ENCODE data around the gene POP5.
A peak's percentile ranks its signal among the peaks of the same experiment; 100 is the strongest.

The POP5 gene

DNA sequence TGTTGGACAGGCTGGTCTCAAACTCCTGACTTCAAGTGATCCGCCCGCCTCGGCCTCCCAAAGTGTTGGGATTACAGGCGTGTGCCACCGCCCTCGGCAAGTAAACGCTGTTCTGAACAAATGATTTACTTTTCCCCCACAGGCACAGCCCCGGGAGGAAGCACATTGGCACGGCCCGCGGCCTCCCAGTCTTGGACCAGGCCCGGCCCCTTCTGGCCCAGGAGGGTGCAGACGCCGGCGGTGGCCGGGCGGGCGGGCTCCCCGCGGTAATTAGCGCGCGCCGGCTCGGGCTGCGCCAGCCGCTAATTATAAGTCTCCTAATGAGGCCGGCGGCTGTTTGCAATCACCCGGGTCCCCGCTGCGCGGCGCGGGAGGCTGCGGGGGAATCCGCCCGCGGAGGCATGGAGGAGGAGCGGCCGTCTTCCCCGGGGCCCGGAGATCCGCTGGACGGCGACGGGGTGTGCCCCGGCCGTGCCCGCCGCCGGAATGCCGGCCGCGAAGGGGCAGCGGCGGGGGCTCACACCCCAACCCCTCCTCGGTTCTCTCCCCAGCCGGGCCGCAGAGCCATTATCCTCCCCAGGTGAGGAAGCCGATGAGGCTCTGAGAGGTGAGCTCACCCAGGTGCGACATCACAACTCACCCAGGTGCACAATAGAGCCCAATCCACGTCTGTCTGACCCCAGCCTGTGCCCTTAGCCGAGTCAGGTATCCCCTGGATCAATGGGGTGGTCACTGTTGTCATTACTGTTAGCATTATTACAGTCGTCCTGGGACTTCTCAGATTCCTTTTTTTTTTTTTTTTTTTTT lies 3.3 kb upstream of the POP5 start:
- POLR2A ChIA-PET, result no interaction called here
- Histone ChIP-seq H3K36me3 (ENCODE audit: control insufficient read depth in 2 of 2, insufficient read depth in 1 of 2, low read length in 2 of 2) (peaks cover 0 to 6% of the 10 kb centered on the region in 2 experiments; a peak in 1 of 3 replicates), H3K4me1 (ENCODE audit: control insufficient read depth, insufficient read depth, low read length) (no peaks in the 10 kb centered on the region), H3K27ac (ENCODE audit: extremely low read depth, low read depth, low read length) (no peak overlapping the region), H3K4me3 (ENCODE audit: low read depth, low read length) (peak overlapping the region; percentile 6), H3K9me3 (ENCODE audit: control insufficient read depth, insufficient read depth, low read depth, low read length) (no peaks in the 10 kb centered on the region)
- CTCF ChIA-PET, result interaction anchor here (0.6 to 6.3 kb wide), 11 partner anchors 10 to 388 kb away, joined by 3 to 77 read pairs (median 3); no protein-coding TSS in a partner anchor
- TF ChIP-seq MEIS1 (CRISPR knock-in tag; IDR thresholded peaks at IDR 0.05; ENCODE audit: borderline replicate concordance) (no peak), SP3 (tag by site-specific recombination; IDR thresholded peaks at IDR 0.05) (no peak), ZNF596 (tag by site-specific recombination; IDR thresholded peaks at IDR 0.05) (peak; percentile 50; the same call in 1 of the 2 replicates), GLIS2 (tag by site-specific recombination; IDR thresholded peaks at IDR 0.05) (peak; percentile 75), ZNF169 (tag by site-specific recombination; IDR thresholded peaks at IDR 0.05) (no peak), ZNF600 (tag by site-specific recombination; IDR thresholded peaks at IDR 0.05) (peak; percentile 84), ZSCAN30 (tag by site-specific recombination; IDR thresholded peaks at IDR 0.05) (peak; percentile 72), KLF16 (tag by site-specific recombination; IDR thresholded peaks at IDR 0.05) (no peak), ZBTB20 (tag by site-specific recombination; IDR thresholded peaks at IDR 0.05) (peak; percentile 71), ZNF214 (tag by site-specific recombination; IDR thresholded peaks at IDR 0.05; ENCODE audit: borderline replicate concordance) (no peak), OVOL3 (tag by site-specific recombination; IDR thresholded peaks at IDR 0.05) (no peak), ZNF530 (tag by site-specific recombination; IDR thresholded peaks at IDR 0.05; ENCODE audit: low read depth) (no peak), ZNF426 (tag by site-specific recombination; IDR thresholded peaks at IDR 0.05) (no peak), GLIS1 (tag by site-specific recombination; IDR thresholded peaks at IDR 0.05) (peak; percentile 94), ZFHX2 (tag by site-specific recombination; conservative IDR thresholded peaks at IDR 0.05) (peak; percentile 77), ZNF544 (tag by site-specific recombination; IDR thresholded peaks at IDR 0.05) (no peak), ZNF341 (tag by site-specific recombination; IDR thresholded peaks at IDR 0.05; ENCODE audit: low read depth) (peak; percentile 94), ZNF24 (tag by site-specific recombination; IDR thresholded peaks at IDR 0.05) (peak; percentile 98), ZNF433 (tag by site-specific recombination; IDR thresholded peaks at IDR 0.05; ENCODE audit: low read depth) (no peak), KLF10 (tag by site-specific recombination; IDR thresholded peaks at IDR 0.05) (peak; percentile 61; the same call in 1 of the 2 replicates), ZBTB8A (tag by site-specific recombination; IDR thresholded peaks at IDR 0.05) (peak; percentile 45; the same call in 1 of the 2 replicates), FEZF1 (tag by site-specific recombination; IDR thresholded peaks at IDR 0.05) (0 out of 2 replicates have a peak, but pooled peaks have one; percentile 7), IKZF3 (tag by site-specific recombination; IDR thresholded peaks at IDR 0.05) (peak; percentile 73), KLF1 (tag by site-specific recombination; IDR thresholded peaks at IDR 0.05) (peak; percentile 44), ZNF23 (tag by site-specific recombination; IDR thresholded peaks at IDR 0.05; ENCODE audit: borderline replicate concordance) (no peak), ZNF354C (tag by site-specific recombination; IDR thresholded peaks at IDR 0.05; ENCODE audit: borderline replicate concordance, low read depth) (no peak), ZIC2 (tag by site-specific recombination; IDR thresholded peaks at IDR 0.05) (peak; percentile 91)
- TF ChIP-seq, protein P1, sequence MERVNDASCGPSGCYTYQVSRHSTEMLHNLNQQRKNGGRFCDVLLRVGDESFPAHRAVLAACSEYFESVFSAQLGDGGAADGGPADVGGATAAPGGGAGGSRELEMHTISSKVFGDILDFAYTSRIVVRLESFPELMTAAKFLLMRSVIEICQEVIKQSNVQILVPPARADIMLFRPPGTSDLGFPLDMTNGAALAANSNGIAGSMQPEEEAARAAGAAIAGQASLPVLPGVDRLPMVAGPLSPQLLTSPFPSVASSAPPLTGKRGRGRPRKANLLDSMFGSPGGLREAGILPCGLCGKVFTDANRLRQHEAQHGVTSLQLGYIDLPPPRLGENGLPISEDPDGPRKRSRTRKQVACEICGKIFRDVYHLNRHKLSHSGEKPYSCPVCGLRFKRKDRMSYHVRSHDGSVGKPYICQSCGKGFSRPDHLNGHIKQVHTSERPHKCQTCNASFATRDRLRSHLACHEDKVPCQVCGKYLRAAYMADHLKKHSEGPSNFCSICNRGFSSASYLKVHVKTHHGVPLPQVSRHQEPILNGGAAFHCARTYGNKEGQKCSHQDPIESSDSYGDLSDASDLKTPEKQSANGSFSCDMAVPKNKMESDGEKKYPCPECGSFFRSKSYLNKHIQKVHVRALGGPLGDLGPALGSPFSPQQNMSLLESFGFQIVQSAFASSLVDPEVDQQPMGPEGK (tag by site-specific recombination; IDR thresholded peaks at IDR 0.05), result peak; percentile 42; the same call in 1 of the 2 replicates
- TF ChIP-seq, protein P2, sequence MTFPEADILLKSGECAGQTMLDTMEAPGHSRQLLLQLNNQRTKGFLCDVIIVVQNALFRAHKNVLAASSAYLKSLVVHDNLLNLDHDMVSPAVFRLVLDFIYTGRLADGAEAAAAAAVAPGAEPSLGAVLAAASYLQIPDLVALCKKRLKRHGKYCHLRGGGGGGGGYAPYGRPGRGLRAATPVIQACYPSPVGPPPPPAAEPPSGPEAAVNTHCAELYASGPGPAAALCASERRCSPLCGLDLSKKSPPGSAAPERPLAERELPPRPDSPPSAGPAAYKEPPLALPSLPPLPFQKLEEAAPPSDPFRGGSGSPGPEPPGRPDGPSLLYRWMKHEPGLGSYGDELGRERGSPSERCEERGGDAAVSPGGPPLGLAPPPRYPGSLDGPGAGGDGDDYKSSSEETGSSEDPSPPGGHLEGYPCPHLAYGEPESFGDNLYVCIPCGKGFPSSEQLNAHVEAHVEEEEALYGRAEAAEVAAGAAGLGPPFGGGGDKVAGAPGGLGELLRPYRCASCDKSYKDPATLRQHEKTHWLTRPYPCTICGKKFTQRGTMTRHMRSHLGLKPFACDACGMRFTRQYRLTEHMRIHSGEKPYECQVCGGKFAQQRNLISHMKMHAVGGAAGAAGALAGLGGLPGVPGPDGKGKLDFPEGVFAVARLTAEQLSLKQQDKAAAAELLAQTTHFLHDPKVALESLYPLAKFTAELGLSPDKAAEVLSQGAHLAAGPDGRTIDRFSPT (tag by site-specific recombination; IDR thresholded peaks at IDR 0.05), result peak; percentile 67; the same call in 1 of the 2 replicates
- TF ChIP-seq, protein P3, sequence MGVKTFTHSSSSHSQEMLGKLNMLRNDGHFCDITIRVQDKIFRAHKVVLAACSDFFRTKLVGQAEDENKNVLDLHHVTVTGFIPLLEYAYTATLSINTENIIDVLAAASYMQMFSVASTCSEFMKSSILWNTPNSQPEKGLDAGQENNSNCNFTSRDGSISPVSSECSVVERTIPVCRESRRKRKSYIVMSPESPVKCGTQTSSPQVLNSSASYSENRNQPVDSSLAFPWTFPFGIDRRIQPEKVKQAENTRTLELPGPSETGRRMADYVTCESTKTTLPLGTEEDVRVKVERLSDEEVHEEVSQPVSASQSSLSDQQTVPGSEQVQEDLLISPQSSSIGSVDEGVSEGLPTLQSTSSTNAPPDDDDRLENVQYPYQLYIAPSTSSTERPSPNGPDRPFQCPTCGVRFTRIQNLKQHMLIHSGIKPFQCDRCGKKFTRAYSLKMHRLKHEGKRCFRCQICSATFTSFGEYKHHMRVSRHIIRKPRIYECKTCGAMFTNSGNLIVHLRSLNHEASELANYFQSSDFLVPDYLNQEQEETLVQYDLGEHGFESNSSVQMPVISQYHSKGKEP (tag by site-specific recombination; IDR thresholded peaks at IDR 0.05), result peak; percentile 60; the same call in 1 of the 2 replicates
- TF ChIP-seq, protein P4, sequence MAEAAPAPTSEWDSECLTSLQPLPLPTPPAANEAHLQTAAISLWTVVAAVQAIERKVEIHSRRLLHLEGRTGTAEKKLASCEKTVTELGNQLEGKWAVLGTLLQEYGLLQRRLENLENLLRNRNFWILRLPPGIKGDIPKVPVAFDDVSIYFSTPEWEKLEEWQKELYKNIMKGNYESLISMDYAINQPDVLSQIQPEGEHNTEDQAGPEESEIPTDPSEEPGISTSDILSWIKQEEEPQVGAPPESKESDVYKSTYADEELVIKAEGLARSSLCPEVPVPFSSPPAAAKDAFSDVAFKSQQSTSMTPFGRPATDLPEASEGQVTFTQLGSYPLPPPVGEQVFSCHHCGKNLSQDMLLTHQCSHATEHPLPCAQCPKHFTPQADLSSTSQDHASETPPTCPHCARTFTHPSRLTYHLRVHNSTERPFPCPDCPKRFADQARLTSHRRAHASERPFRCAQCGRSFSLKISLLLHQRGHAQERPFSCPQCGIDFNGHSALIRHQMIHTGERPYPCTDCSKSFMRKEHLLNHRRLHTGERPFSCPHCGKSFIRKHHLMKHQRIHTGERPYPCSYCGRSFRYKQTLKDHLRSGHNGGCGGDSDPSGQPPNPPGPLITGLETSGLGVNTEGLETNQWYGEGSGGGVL (tag by site-specific recombination; IDR thresholded peaks at IDR 0.05), result 0 out of 2 replicates have a peak, but pooled peaks have one; percentile 37
